NB4 (cell line): ENCODE results near the gene OR2T5.
"Not testable (repeated sequence)": the region's sequence is repeated elsewhere in the genome, so short reads cannot be mapped to it uniquely, and the experiment has no call there.

Experiments used
- CTCF ChIP-seq: IDR thresholded peaks from one replicate; pipeline ENCODE4 v1.5.1; 2012; ENCODE audit warnings: low read depth, low read length
- MAX ChIP-seq: IDR thresholded peaks from 2 replicates; pipeline ENCODE4 v1.6.1; 2011; ENCODE audit warnings: low read depth, low read length
- MYC ChIP-seq: IDR thresholded peaks from 2 replicates; pipeline ENCODE4 v1.6.1; 2011; ENCODE audit warnings: low read depth, low read length
- POLR2A ChIP-seq: IDR thresholded peaks from 2 replicates; pipeline ENCODE4 v1.6.1; 2011; ENCODE audit warnings: mild to moderate bottlenecking; ENCODE audit not compliant: insufficient read length; ENCODE audit errors: extremely low read depth

- not testable (repeated sequence) for TF ChIP-seq POLR2A, CTCF, MAX, MYC
These were observed 39.8 kb upstream of the OR2T5 start for GRCh38 chr1:248448409-248449074.
